Kidney (tissue), 14 donors: ENCODE measurements around the gene PGA3. TPM values are rescaled to one million over a fixed set of nuclear protein-coding genes. Genes with fewer than 3 reads are reported as not detected.

Source experiments
- DNase-seq, 5 donors: peaks; one replicate each; pipeline ENCODE4 v3.0.0-alpha.2; 2013 to 2020
- FAIRE-seq: peaks from 2 replicates; lab custom pipeline; 2012; peaks lifted over from hg19 to GRCh38; lab: Jason Lieb, UNC
- H3K27ac ChIP-seq, 2 donors: one replicate each; pipeline ENCODE4 v1.7.0; 2013; ENCODE audit warnings: low read depth in 2 of 2, low read length in 2 of 2, inconsistent platforms in 1 of 2
- H3K27me3 ChIP-seq: one replicate; pipeline ENCODE4 v1.7.1; 2013; ENCODE audit warnings: low read length, inconsistent platforms; ENCODE audit not compliant: control insufficient read depth, insufficient read depth
- H3K36me3 ChIP-seq, 3 donors: one replicate each; pipeline versions ENCODE4 v1.7.0 to v1.7.1; 2013; ENCODE audit warnings: low read length in 3 of 3, control low read depth in 1 of 3, inconsistent platforms in 1 of 3; ENCODE audit not compliant: insufficient read depth in 3 of 3, control insufficient read depth in 2 of 3
- H3K4me1 ChIP-seq, 3 donors: one replicate each; pipeline versions ENCODE4 v1.7.0 to v1.7.1; 2013; ENCODE audit warnings: low read length in 3 of 3, inconsistent platforms in 1 of 3, low read depth in 1 of 3; ENCODE audit not compliant: control insufficient read depth in 2 of 3, insufficient read depth in 2 of 3
- H3K4me3 ChIP-seq, 3 donors: one replicate each; pipeline versions ENCODE4 v1.7.0 to v1.8.1; 2013; ENCODE audit warnings: low read length in 3 of 3, control low read depth in 1 of 3, inconsistent platforms in 1 of 3
- H3K9ac ChIP-seq, 3 donors: one replicate each; pipeline versions ENCODE4 v1.7.0 to v1.7.1; 2013; ENCODE audit warnings: low read length in 3 of 3, control low read depth in 1 of 3, inconsistent platforms in 1 of 3
- H3K9me3 ChIP-seq, 3 donors: one replicate each; pipeline versions ENCODE4 v1.7.0 to v1.7.1; 2013; ENCODE audit warnings: low read length in 3 of 3, control low read depth in 1 of 3, inconsistent platforms in 1 of 3; ENCODE audit not compliant: control insufficient read depth in 2 of 3, insufficient read depth in 1 of 3
- CTCF ChIP-seq: IDR thresholded peaks from 3 replicates; pipeline ENCODE4 v1.5.1; 2012; ENCODE audit warnings: mild to moderate bottlenecking, moderate library complexity, borderline replicate concordance; ENCODE audit not compliant: insufficient read depth; ENCODE audit errors: extremely low read depth
- intact Hi-C: fragments of 100-400 bp; cut with DNase I; formaldehyde crosslinking; loops from one replicate; pipeline ENCODE4 v1.11.1; 2022
- polyA plus RNA-seq: library from polyadenylated mRNA; stranded (reverse); fragments of 350-450 nt; fragmentation: Illumina TruSeq; extraction: RNeasy Lipid Tissue Mini Kit (QIAGEN cat#74804); gene quantifications from one replicate; pipeline ENCODE4 v1.2.3, GENCODE V29; 2014; ENCODE audit warnings: low read depth, low replicate concordance; ENCODE audit not compliant: insufficient read depth
- total RNA-seq: library from RNA; stranded (reverse); fragmentation: NEBNext Ultra II Directional; extraction: Animal tissue kit (Norgen Biotek cat#: 25700); gene quantifications from one replicate; pipeline ENCODE4 v1.2.1, GENCODE V29; 2021
- donor health status: control.
- donor health status: control.
- donor health status: control.
- donor health status: control.
- donor health status: control.
- donor health status: DM: yes; HTN: yes; CAD: no.
- donor health status: Normal renal cell carcinoma (clear cell type).

PGA3 gene
- total and polyA plus RNA-seq, 2 donors from 2014 or later: 0.54 TPM; not detected in 1

- H3K9ac ChIP-seq: no peak overlapping the region
- FAIRE-seq: no peak
- no peak overlapping the region for H3K4me3 ChIP-seq
- TF ChIP-seq CTCF: no peak
- no peak for DNase-seq
- intact Hi-C loops: no loop called here
- no peak overlapping the region for H3K27ac ChIP-seq
- H3K27me3 ChIP-seq: no peaks in the 10 kb centered on the region
- no peaks in the 10 kb centered on the region for H3K36me3 ChIP-seq
- H3K4me1 ChIP-seq: peaks cover 0 to 34% (median 18%) of the 10 kb centered on the region in 3 donors
- H3K9me3 ChIP-seq: no peaks in the 10 kb centered on the region
Measured at GRCh38 chr11:61155312-61155711, 48.0 kb upstream of the PGA3 start.

- peaks cover 0 to 36% (median 21%) of the 10 kb centered on the region in 3 donors for H3K4me1 ChIP-seq
- no peaks in the 10 kb centered on the region for H3K9me3 ChIP-seq
- H3K4me3 ChIP-seq: no peak overlapping the region
- no peak for TF ChIP-seq CTCF
- intact Hi-C loops: no loop called here
- DNase-seq: no peak
- no peak for FAIRE-seq
- H3K27me3 ChIP-seq: no peaks in the 10 kb centered on the region
- H3K27ac ChIP-seq: no peak overlapping the region
- no peak overlapping the region for H3K9ac ChIP-seq
- no peaks in the 10 kb centered on the region for H3K36me3 ChIP-seq
Measured at GRCh38 chr11:61155741-61156140, 47.6 kb upstream of the PGA3 start.

- intact Hi-C loops: no loop called here
- DNase-seq (no peak), FAIRE-seq (no peak)
- H3K9me3 ChIP-seq: no peaks in the 10 kb centered on the region
- no peak overlapping the region for H3K4me3 ChIP-seq
- H3K36me3 ChIP-seq: no peaks in the 10 kb centered on the region
- TF ChIP-seq CTCF: no peak
- H3K9ac ChIP-seq: no peak overlapping the region
- peaks cover 4 to 33% (median 12%) of the 10 kb centered on the region in 3 donors for H3K4me1 ChIP-seq
- no peak overlapping the region for H3K27ac ChIP-seq
- no peaks in the 10 kb centered on the region for H3K27me3 ChIP-seq
Measured at GRCh38 chr11:61157743-61158142, 45.6 kb upstream of the PGA3 start.
